Measurements from ENCODE around the gene NDST3.

Gene NDST3

DNA sequence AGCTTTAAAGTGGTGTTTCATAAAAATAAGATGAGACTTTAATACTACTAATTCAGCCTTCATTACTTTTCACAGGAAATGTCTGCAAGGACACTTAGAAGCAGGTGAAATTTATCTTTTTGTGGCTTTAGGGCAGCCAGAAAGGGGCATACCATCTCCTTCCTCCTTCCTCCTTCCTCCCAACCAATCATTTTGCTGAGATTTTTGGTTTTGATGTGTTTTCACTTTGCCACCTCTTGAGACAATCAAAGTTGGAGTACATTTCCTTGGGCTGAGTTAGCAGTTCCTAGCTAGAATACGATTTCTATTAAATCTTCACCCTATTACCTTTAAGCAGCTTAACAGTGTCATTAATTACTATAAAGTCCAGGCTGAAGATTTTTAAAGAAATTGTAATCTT lies 5.1 kb upstream of the NDST3 start:
- H3K9me3 ChIP-seq (ENCODE audit: control insufficient read depth in 1 of 2, low read length in 2 of 2) = no peaks in the 10 kb centered on the region
- H3K27me3 ChIP-seq (ENCODE audit: control insufficient read depth in 1 of 2, insufficient read depth in 2 of 2, low read length in 2 of 2) = peaks cover 6 to 13% of the 10 kb centered on the region in 2 donors
- H3K4me3 ChIP-seq (ENCODE audit: low read depth in 1 of 2, low read length in 2 of 2) = no peak overlapping the region
- no peak overlapping the region for H3K27ac ChIP-seq (ENCODE audit: low read depth, low read length)
- H3K36me3 ChIP-seq (ENCODE audit: control insufficient read depth in 1 of 2, insufficient read depth in 2 of 2, low read length in 2 of 2) = no peaks in the 10 kb centered on the region
- H3K4me1 ChIP-seq (ENCODE audit: control insufficient read depth in 1 of 2, insufficient read depth in 2 of 2, low read length in 2 of 2) = no peaks in the 10 kb centered on the region
- no peak overlapping the region for H3K9ac ChIP-seq (ENCODE audit: low read depth in 1 of 2, low read length in 2 of 2)

DNA sequence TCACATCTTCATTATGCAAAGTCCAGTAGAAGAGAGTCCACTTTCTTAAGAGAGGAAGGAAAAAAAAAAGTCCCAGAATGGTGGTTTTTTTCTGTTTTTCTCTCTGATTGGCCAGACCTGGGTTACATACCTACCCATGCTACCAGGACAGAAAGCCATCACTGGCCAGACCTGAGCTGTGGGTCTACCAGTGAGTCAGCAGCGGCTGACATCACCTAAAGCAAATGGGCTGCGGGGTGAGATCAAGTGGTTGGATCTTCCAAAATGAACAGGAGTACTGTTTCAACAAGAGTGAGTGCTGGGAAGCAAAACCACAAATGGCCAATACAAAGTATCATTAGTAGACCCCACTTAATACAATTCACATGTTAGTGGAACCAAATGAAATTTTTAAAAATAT lies 1.6 kb upstream of the NDST3 start:
- Histone ChIP-seq H3K27me3 (ENCODE audit: control insufficient read depth in 1 of 2, insufficient read depth in 2 of 2, low read length in 2 of 2) (peaks cover 6 to 15% of the 10 kb centered on the region in 2 donors), H3K4me1 (ENCODE audit: control insufficient read depth in 1 of 2, insufficient read depth in 2 of 2, low read length in 2 of 2) (no peaks in the 10 kb centered on the region), H3K27ac (ENCODE audit: low read depth, low read length) (no peak overlapping the region), H3K36me3 (ENCODE audit: control insufficient read depth in 1 of 2, insufficient read depth in 2 of 2, low read length in 2 of 2) (no peaks in the 10 kb centered on the region), H3K9ac (ENCODE audit: low read depth in 1 of 2, low read length in 2 of 2) (no peak overlapping the region), H3K9me3 (ENCODE audit: control insufficient read depth in 1 of 2, low read length in 2 of 2) (no peaks in the 10 kb centered on the region), H3K4me3 (ENCODE audit: low read depth in 1 of 2, low read length in 2 of 2) (no peak overlapping the region)

- Histone ChIP-seq H3K27ac (ENCODE audit: low read depth, low read length) (no peak overlapping the region), H3K4me3 (ENCODE audit: low read depth in 1 of 2, low read length in 2 of 2) (peak overlapping the region in 1 of 2 donors; percentile 16), H3K36me3 (ENCODE audit: control insufficient read depth in 1 of 2, insufficient read depth in 2 of 2, low read length in 2 of 2) (no peaks in the 10 kb centered on the region), H3K4me1 (ENCODE audit: control insufficient read depth in 1 of 2, insufficient read depth in 2 of 2, low read length in 2 of 2) (no peaks in the 10 kb centered on the region), H3K9ac (ENCODE audit: low read depth in 1 of 2, low read length in 2 of 2) (no peak overlapping the region), H3K9me3 (ENCODE audit: control insufficient read depth in 1 of 2, low read length in 2 of 2) (no peaks in the 10 kb centered on the region), H3K27me3 (ENCODE audit: control insufficient read depth in 1 of 2, insufficient read depth in 2 of 2, low read length in 2 of 2) (peaks cover 6 to 15% of the 10 kb centered on the region in 2 donors)
These were observed 886 bp upstream of the NDST3 start for GRCh38 chr4:118033148-118034052.

- Histone ChIP-seq H3K36me3 (ENCODE audit: control insufficient read depth in 1 of 2, insufficient read depth in 2 of 2, low read length in 2 of 2) (no peaks in the 10 kb centered on the region), H3K9me3 (ENCODE audit: control insufficient read depth in 1 of 2, low read length in 2 of 2) (no peaks in the 10 kb centered on the region), H3K27ac (ENCODE audit: low read depth, low read length) (no peak overlapping the region), H3K4me3 (ENCODE audit: low read depth in 1 of 2, low read length in 2 of 2) (no peak overlapping the region), H3K4me1 (ENCODE audit: control insufficient read depth in 1 of 2, insufficient read depth in 2 of 2, low read length in 2 of 2) (no peaks in the 10 kb centered on the region), H3K9ac (ENCODE audit: low read depth in 1 of 2, low read length in 2 of 2) (no peak overlapping the region), H3K27me3 (ENCODE audit: control insufficient read depth in 1 of 2, insufficient read depth in 2 of 2, low read length in 2 of 2) (peaks cover 6 to 15% of the 10 kb centered on the region in 2 donors)
These were observed 1.0 kb downstream of the NDST3 start for GRCh38 chr4:118035309-118035708.

- Histone ChIP-seq H3K4me1 (ENCODE audit: control insufficient read depth in 1 of 2, insufficient read depth in 2 of 2, low read length in 2 of 2) (no peaks in the 10 kb centered on the region), H3K4me3 (ENCODE audit: low read depth in 1 of 2, low read length in 2 of 2) (no peak overlapping the region), H3K9ac (ENCODE audit: low read depth in 1 of 2, low read length in 2 of 2) (no peak overlapping the region), H3K27ac (ENCODE audit: low read depth, low read length) (no peak overlapping the region), H3K36me3 (ENCODE audit: control insufficient read depth in 1 of 2, insufficient read depth in 2 of 2, low read length in 2 of 2) (no peaks in the 10 kb centered on the region), H3K27me3 (ENCODE audit: control insufficient read depth in 1 of 2, insufficient read depth in 2 of 2, low read length in 2 of 2) (peaks cover 2 to 15% of the 10 kb centered on the region in 2 donors), H3K9me3 (ENCODE audit: control insufficient read depth in 1 of 2, low read length in 2 of 2) (no peaks in the 10 kb centered on the region)
These were observed 2.0 kb downstream of the NDST3 start for GRCh38 chr4:118036336-118036735.

- peaks cover 2 to 10% of the 10 kb centered on the region in 2 donors for H3K27me3 ChIP-seq (ENCODE audit: control insufficient read depth in 1 of 2, insufficient read depth in 2 of 2, low read length in 2 of 2)
- H3K36me3 ChIP-seq (ENCODE audit: control insufficient read depth in 1 of 2, insufficient read depth in 2 of 2, low read length in 2 of 2) = no peaks in the 10 kb centered on the region
- no peak overlapping the region for H3K4me3 ChIP-seq (ENCODE audit: low read depth in 1 of 2, low read length in 2 of 2)
- no peak overlapping the region for H3K27ac ChIP-seq (ENCODE audit: low read depth, low read length)
- no peak overlapping the region for H3K9ac ChIP-seq (ENCODE audit: low read depth in 1 of 2, low read length in 2 of 2)
- no peaks in the 10 kb centered on the region for H3K4me1 ChIP-seq (ENCODE audit: control insufficient read depth in 1 of 2, insufficient read depth in 2 of 2, low read length in 2 of 2)
- no peaks in the 10 kb centered on the region for H3K9me3 ChIP-seq (ENCODE audit: control insufficient read depth in 1 of 2, low read length in 2 of 2)
These were observed 3.7 kb downstream of the NDST3 start for GRCh38 chr4:118037955-118038354.

DNA sequence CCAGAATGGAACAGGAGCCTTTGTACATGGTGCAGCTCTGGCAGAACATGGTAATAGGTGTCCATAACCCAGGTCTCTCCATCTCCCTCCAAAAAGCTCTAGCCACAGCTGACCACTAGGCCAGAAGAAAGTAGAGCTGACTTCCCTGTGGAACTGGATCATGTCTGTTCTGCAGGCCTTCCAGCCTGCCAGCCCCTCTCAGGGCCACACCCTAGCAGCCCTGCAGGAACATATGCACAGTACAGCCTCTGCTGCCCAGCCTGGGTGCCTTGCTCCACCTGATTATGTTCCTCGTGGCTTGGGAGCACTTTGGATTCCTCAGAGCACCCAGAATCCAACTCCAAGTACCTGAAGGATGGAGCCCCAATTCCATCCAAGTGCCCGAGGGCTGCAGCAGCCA lies 12.0 kb downstream of the NDST3 start:
- Histone ChIP-seq H3K4me3 (ENCODE audit: low read depth in 1 of 2, low read length in 2 of 2) (no peak overlapping the region), H3K9me3 (ENCODE audit: control insufficient read depth in 1 of 2, low read length in 2 of 2) (no peaks in the 10 kb centered on the region), H3K9ac (ENCODE audit: low read depth in 1 of 2, low read length in 2 of 2) (no peak overlapping the region), H3K27me3 (ENCODE audit: control insufficient read depth in 1 of 2, insufficient read depth in 2 of 2, low read length in 2 of 2) (no peaks in the 10 kb centered on the region), H3K4me1 (ENCODE audit: control insufficient read depth in 1 of 2, insufficient read depth in 2 of 2, low read length in 2 of 2) (no peaks in the 10 kb centered on the region), H3K27ac (ENCODE audit: low read depth, low read length) (no peak overlapping the region), H3K36me3 (ENCODE audit: control insufficient read depth in 1 of 2, insufficient read depth in 2 of 2, low read length in 2 of 2) (no peaks in the 10 kb centered on the region)

GRCh38 chr4:118047043-118047442 lies 12.8 kb downstream of the NDST3 start:
- no peak overlapping the region for H3K27ac ChIP-seq (ENCODE audit: low read depth, low read length)
- H3K27me3 ChIP-seq (ENCODE audit: control insufficient read depth in 1 of 2, insufficient read depth in 2 of 2, low read length in 2 of 2) = no peaks in the 10 kb centered on the region
- H3K9me3 ChIP-seq (ENCODE audit: control insufficient read depth in 1 of 2, low read length in 2 of 2) = no peaks in the 10 kb centered on the region
- no peaks in the 10 kb centered on the region for H3K36me3 ChIP-seq (ENCODE audit: control insufficient read depth in 1 of 2, insufficient read depth in 2 of 2, low read length in 2 of 2)
- no peaks in the 10 kb centered on the region for H3K4me1 ChIP-seq (ENCODE audit: control insufficient read depth in 1 of 2, insufficient read depth in 2 of 2, low read length in 2 of 2)
- no peak overlapping the region for H3K9ac ChIP-seq (ENCODE audit: low read depth in 1 of 2, low read length in 2 of 2)
- H3K4me3 ChIP-seq (ENCODE audit: low read depth in 1 of 2, low read length in 2 of 2) = no peak overlapping the region

DNA sequence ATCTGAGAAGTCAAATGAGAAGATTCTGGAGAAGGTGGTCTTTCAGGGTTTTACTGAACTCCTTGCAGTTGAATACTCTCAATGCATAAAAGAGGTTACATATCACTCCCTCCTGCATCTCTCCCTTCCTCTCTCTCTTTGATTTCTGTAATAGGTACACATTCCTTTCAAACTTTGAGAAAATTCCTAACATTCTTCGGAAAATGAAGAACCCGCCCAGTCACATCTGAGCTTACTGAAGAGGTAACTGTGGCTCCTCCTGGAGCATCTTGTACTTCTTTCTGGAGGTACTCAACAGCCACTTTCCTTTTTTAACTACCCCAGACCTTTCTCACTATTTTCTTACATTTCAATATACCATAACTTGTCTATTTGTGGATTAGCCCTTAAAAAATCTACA lies 24.7 kb downstream of the NDST3 start:
- H3K27me3 ChIP-seq (ENCODE audit: control insufficient read depth in 1 of 2, insufficient read depth in 2 of 2, low read length in 2 of 2) = no peaks in the 10 kb centered on the region
- H3K36me3 ChIP-seq (ENCODE audit: control insufficient read depth in 1 of 2, insufficient read depth in 2 of 2, low read length in 2 of 2) = no peaks in the 10 kb centered on the region
- H3K4me3 ChIP-seq (ENCODE audit: low read depth in 1 of 2, low read length in 2 of 2) = no peak overlapping the region
- H3K4me1 ChIP-seq (ENCODE audit: control insufficient read depth in 1 of 2, insufficient read depth in 2 of 2, low read length in 2 of 2) = no peaks in the 10 kb centered on the region
- no peak overlapping the region for H3K27ac ChIP-seq (ENCODE audit: low read depth, low read length)
- no peak overlapping the region for H3K9ac ChIP-seq (ENCODE audit: low read depth in 1 of 2, low read length in 2 of 2)
- H3K9me3 ChIP-seq (ENCODE audit: control insufficient read depth in 1 of 2, low read length in 2 of 2) = no peaks in the 10 kb centered on the region

- Histone ChIP-seq H3K27me3 (ENCODE audit: control insufficient read depth in 1 of 2, insufficient read depth in 2 of 2, low read length in 2 of 2) (no peaks in the 10 kb centered on the region), H3K36me3 (ENCODE audit: control insufficient read depth in 1 of 2, insufficient read depth in 2 of 2, low read length in 2 of 2) (no peaks in the 10 kb centered on the region), H3K9me3 (ENCODE audit: control insufficient read depth in 1 of 2, low read length in 2 of 2) (no peaks in the 10 kb centered on the region), H3K4me3 (ENCODE audit: low read depth in 1 of 2, low read length in 2 of 2) (no peak overlapping the region), H3K4me1 (ENCODE audit: control insufficient read depth in 1 of 2, insufficient read depth in 2 of 2, low read length in 2 of 2) (no peaks in the 10 kb centered on the region), H3K27ac (ENCODE audit: low read depth, low read length) (no peak overlapping the region), H3K9ac (ENCODE audit: low read depth in 1 of 2, low read length in 2 of 2) (no peak overlapping the region)
These were observed 25.1 kb downstream of the NDST3 start for GRCh38 chr4:118059397-118059796.

Data from duodenal mucosa (tissue), 2 donors.